GM12874 (cell line): ENCODE results near the gene GRIK5.

Experiments used
- CTCF ChIP-seq: IDR thresholded peaks from 2 replicates; pipeline ENCODE4 v1.5.1; 2011; ENCODE audit warnings: low read depth, mild to moderate bottlenecking, control low read depth, low read length, moderate library complexity; ENCODE audit not compliant: insufficient read depth

The GRIK5 gene

DNA sequence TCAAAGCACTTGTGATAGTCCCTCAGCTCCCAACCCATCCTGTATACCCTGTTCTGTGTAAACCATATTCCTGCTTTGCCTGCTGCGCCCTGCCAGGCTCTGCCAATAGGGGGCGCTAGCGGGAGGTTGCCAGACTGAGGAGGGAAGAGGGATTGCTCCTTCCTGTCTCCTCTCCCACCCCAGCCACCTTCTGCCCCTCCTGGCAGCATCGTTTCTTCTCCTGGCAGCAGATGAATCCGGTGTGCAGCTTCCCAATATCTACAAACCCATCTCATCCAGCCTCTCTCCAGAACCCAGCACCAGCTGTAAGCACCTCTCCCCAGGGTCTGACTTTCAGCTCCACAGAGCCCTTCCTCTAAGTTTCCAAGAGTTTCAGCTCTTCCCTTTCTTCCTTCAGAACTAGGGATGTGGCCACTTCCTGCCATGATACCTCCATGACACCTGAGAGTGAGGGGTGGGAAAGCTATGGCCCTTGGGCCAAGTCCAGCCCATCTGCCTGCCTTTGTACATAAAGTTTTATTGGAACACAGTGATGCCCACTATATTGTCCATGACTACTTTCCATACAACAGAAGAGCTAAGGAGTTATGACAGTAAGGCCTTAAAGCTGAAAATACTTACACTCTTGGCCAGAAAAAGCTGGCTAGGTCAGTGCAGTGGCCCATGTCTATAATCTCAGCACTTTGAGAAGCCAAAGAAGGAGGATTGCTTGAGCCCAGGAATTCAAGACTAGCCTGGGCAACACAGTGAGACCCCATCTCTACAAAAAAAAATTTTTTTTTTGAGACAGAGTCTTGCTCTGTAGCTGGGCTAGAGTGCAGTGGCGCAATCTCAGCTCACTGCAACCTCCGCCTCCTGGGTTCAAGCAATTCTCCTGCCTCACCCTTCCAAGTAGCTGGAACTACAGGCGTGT is 41.4 kb downstream of the GRIK5 start:
- TF ChIP-seq CTCF: peak; percentile 82

GRCh38 chr19:42024622-42025111 is 45.3 kb downstream of the GRIK5 start:
- TF ChIP-seq CTCF: no peak

GRCh38 chr19:42023943-42024260 is 46.1 kb downstream of the GRIK5 start:
- TF ChIP-seq CTCF: no peak

DNA sequence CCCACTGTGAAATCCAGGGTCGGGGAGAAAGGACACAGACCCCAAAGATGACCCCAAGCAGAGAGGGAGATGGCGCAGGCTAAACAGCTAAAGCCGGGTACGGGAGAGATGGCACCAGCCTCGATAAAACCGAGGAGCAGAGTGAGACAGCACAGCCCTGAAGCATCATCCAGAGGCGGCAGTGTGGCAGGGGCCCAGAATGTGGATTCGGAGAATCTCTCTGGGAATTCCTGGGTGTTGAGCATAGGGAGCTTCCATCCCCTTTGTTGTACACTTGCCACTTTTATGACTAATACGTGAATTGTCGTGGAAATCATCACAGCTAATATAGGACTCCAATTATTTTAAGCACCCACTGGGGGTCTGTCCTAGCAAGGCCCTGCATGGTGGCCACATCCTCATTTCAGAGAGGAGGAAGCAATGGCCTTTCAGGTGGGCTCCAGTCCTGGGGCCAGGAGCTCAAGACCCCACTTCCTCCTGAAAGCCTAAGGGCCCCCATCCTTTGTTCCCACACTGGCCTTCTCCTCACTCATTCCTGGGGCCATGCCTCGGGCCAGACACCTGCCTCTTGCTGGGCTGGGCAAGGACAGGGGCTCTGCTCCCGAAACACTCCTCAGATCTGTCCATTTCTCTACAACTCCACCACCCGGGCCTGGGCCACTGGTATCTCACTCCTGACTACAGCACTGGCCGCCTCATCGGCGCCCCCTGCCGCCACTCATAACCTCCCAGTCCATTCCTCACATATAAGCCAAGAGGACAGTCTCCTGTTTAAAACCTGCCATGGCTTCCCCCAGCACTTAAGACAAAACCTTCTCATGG is 46.7 kb downstream of the GRIK5 start:
- peak; percentile 77 for TF ChIP-seq CTCF

DNA sequence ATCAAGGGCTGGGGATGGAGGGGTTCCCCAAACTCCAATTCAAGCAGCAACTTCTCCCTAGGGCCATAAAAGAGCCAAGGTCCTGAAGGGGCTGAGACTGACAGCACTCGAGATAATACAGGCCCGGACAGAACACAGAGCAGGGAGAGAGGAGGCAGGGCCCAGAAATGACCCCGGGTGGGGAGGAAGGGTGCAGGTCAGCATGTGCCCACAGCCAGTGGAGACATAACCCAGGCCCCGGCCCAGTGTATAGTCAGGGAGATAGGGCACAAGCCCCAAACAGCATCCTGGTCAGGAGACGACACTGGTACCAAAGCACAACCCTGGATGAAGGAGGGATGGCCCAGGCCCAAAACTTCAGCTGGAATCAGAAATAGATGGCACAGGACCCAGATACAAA is 47.4 kb downstream of the GRIK5 start:
- TF ChIP-seq CTCF: no peak

DNA sequence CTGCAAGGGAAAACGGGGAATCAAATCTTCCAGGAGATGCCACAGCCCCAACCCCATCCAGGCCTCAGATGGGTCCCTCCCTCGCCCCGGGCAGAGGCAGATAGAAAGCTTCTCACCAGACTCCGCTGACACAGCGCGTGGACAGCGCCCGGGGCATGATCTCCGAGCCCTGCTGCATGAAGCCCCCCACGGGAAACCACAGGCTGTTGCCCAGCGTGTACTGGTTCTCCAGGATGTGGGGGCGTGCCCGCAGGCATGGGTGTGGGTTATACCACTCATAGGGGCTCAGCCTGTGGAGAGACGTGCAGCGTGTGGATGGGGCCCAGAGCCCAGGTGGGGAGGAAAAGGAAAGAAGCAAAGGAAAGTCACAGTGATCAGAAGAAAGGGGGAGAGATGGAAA is 48.8 kb downstream of the GRIK5 start:
- no peak for TF ChIP-seq CTCF

- no peak for TF ChIP-seq CTCF
These were observed 51.4 kb downstream of the GRIK5 start for GRCh38 chr19:42018503-42019193.
